Astrocyte (in vitro differentiated cells and primary cell): ENCODE data around the gene BACH2. TPM values are rescaled to one million over a fixed set of nuclear protein-coding genes. Genes with fewer than 3 reads are reported as not detected.

Experiments used
- DNase-seq: peaks from one replicate; pipeline ENCODE4 v3.0.0-alpha.2; 2010; ENCODE audit warnings: low read depth
- FAIRE-seq: peaks from 2 replicates; lab custom pipeline; 2011; peaks lifted over from hg19 to GRCh38; lab: Jason Lieb, UNC
- H2AFZ ChIP-seq: 2 replicates; pipeline ENCODE4 v1.6.0; 2012; ENCODE audit warnings: low read depth, low read length, inconsistent platforms
- H3K27ac ChIP-seq: 2 replicates; pipeline ENCODE4 v1.5.1; 2011; ENCODE audit warnings: low read depth, low read length, inconsistent platforms
- H3K27me3 ChIP-seq: 2 replicates; pipeline ENCODE4 v1.6.0; 2011; ENCODE audit warnings: low read length, inconsistent platforms; ENCODE audit not compliant: insufficient read depth
- H3K36me3 ChIP-seq: 2 replicates; pipeline ENCODE4 v1.5.1; 2011; ENCODE audit warnings: low read length, inconsistent platforms; ENCODE audit not compliant: insufficient read depth
- H3K4me1 ChIP-seq: 2 replicates; pipeline ENCODE4 v1.5.1; 2011; ENCODE audit warnings: low read length, inconsistent platforms; ENCODE audit not compliant: insufficient read depth
- H3K4me2 ChIP-seq: 2 replicates; pipeline ENCODE4 v1.6.0; 2012; ENCODE audit warnings: low read length, inconsistent platforms
- H3K4me3 ChIP-seq: 2 replicates; pipeline ENCODE4 v1.5.1; 2011; ENCODE audit warnings: low read depth, mild to moderate bottlenecking, low read length, inconsistent platforms; ENCODE audit not compliant: insufficient read depth
- H3K79me2 ChIP-seq: 2 replicates; pipeline ENCODE4 v1.6.0; 2012; ENCODE audit warnings: mild to moderate bottlenecking, low read length, inconsistent platforms; ENCODE audit not compliant: insufficient read depth
- H3K9ac ChIP-seq: 2 replicates; pipeline ENCODE4 v1.6.0; 2012; ENCODE audit warnings: mild to moderate bottlenecking, low read length, inconsistent platforms
- H3K9me3 ChIP-seq: 2 replicates; pipeline ENCODE4 v1.5.1; 2012; ENCODE audit warnings: low read depth, mild to moderate bottlenecking, low read length, inconsistent platforms; ENCODE audit not compliant: insufficient read depth
- H4K20me1 ChIP-seq: 2 replicates; pipeline ENCODE4 v1.6.0; 2012; ENCODE audit warnings: low read length, inconsistent platforms; ENCODE audit not compliant: insufficient read depth
- H3K27ac Mint-ChIP-seq: one replicate; pipeline ENCODE4 v1.8.0; 2021; ENCODE audit warnings: mild to moderate bottlenecking, mixed read lengths; ENCODE audit not compliant: unreplicated experiment
- H3K27me3 Mint-ChIP-seq: one replicate; pipeline ENCODE4 v1.8.0; 2021; ENCODE audit warnings: low read depth, mixed read lengths; ENCODE audit not compliant: unreplicated experiment
- H3K36me3 Mint-ChIP-seq: one replicate; pipeline ENCODE4 v1.8.0; 2021; ENCODE audit warnings: low read depth, mixed read lengths; ENCODE audit not compliant: unreplicated experiment
- H3K4me1 Mint-ChIP-seq: one replicate; pipeline ENCODE4 v1.8.0; 2021; ENCODE audit warnings: low read depth, mixed read lengths; ENCODE audit not compliant: unreplicated experiment
- H3K4me3 Mint-ChIP-seq: one replicate; pipeline ENCODE4 v1.8.0; 2021; ENCODE audit warnings: mild to moderate bottlenecking, moderate library complexity, mixed read lengths; ENCODE audit not compliant: unreplicated experiment
- H3K9me3 Mint-ChIP-seq: one replicate; pipeline ENCODE4 v1.8.0; 2021; ENCODE audit warnings: mild to moderate bottlenecking, mixed read lengths; ENCODE audit not compliant: unreplicated experiment
- CTCF ChIP-seq: IDR thresholded peaks from 2 replicates; pipeline ENCODE4 v1.5.1; 2011; ENCODE audit warnings: low read depth, mild to moderate bottlenecking, inconsistent platforms, low read length, moderate library complexity; ENCODE audit not compliant: insufficient read depth
- EZH2 ChIP-seq: IDR thresholded peaks from 2 replicates; pipeline ENCODE4 v1.6.1; 2012; ENCODE audit warnings: mild to moderate bottlenecking, low read length, inconsistent platforms; ENCODE audit not compliant: insufficient read depth
- total RNA-seq: library from RNA; stranded (reverse); gene quantifications from 2 replicates; pipeline ENCODE4 v1.2.1, GENCODE V29; 2021

BACH2 gene
- total RNA-seq, 1 donor from 2014 or later = 17.5 TPM

GRCh38 chr6:89927264-89927663 is 369.4 kb downstream of the BACH2 start:
- TF ChIP-seq CTCF = no peak
- no peak for TF ChIP-seq EZH2
- peaks cover 19% of the 10 kb centered on the region for H3K4me1 ChIP-seq
- no peaks in the 10 kb centered on the region for H3K79me2 ChIP-seq
- no peak overlapping the region for H3K4me2 ChIP-seq
- H3K36me3 Mint-ChIP-seq = peaks cover 8% of the 10 kb centered on the region
- peaks cover 24% of the 10 kb centered on the region for H3K4me1 Mint-ChIP-seq
- no peaks in the 10 kb centered on the region for H3K36me3 ChIP-seq
- no peaks in the 10 kb centered on the region for H3K9me3 Mint-ChIP-seq
- no peak overlapping the region for H3K27ac ChIP-seq
- no peaks in the 10 kb centered on the region for H3K27me3 Mint-ChIP-seq
- H3K4me3 Mint-ChIP-seq = no peak overlapping the region
- no peak overlapping the region for H2AFZ ChIP-seq
- FAIRE-seq = no peak
- H3K27me3 ChIP-seq = no peaks in the 10 kb centered on the region
- H3K9me3 ChIP-seq = no peaks in the 10 kb centered on the region
- no peak overlapping the region for H3K9ac ChIP-seq
- no peak overlapping the region for H3K27ac Mint-ChIP-seq
- no peak for DNase-seq
- H3K4me3 ChIP-seq = no peak overlapping the region
- H4K20me1 ChIP-seq = no peaks in the 10 kb centered on the region

- Histone ChIP-seq H3K27me3 (no peaks in the 10 kb centered on the region), H3K9ac (no peak overlapping the region), H4K20me1 (no peaks in the 10 kb centered on the region), H3K79me2 (no peaks in the 10 kb centered on the region), H3K4me1 (peaks cover 19% of the 10 kb centered on the region), H3K4me3 (no peak overlapping the region), H2AFZ (no peak overlapping the region), H3K9me3 (no peaks in the 10 kb centered on the region), H3K4me2 (no peak overlapping the region), H3K36me3 (no peaks in the 10 kb centered on the region), H3K27ac (no peak overlapping the region)
- Mint-ChIP-seq H3K9me3 (no peaks in the 10 kb centered on the region), H3K27me3 (no peaks in the 10 kb centered on the region), H3K4me1 (peaks cover 24% of the 10 kb centered on the region), H3K36me3 (peaks cover 2% of the 10 kb centered on the region), H3K4me3 (no peak overlapping the region), H3K27ac (no peak overlapping the region)
- FAIRE-seq (no peak), DNase-seq (no peak)
- TF ChIP-seq CTCF (no peak), EZH2 (no peak)
These were observed 370.8 kb downstream of the BACH2 start for GRCh38 chr6:89925826-89926225.

- no peak overlapping the region for H2AFZ ChIP-seq
- TF ChIP-seq CTCF = no peak
- TF ChIP-seq EZH2 = no peak
- H3K27ac ChIP-seq = no peak overlapping the region
- DNase-seq = no peak
- FAIRE-seq = no peak
- H3K4me2 ChIP-seq = no peak overlapping the region
- Mint-ChIP-seq H3K36me3 (peaks cover 2% of the 10 kb centered on the region), H3K9me3 (no peaks in the 10 kb centered on the region), H3K4me3 (no peak overlapping the region), H3K4me1 (peaks cover 16% of the 10 kb centered on the region), H3K27ac (no peak overlapping the region), H3K27me3 (no peaks in the 10 kb centered on the region)
- no peak overlapping the region for H3K9ac ChIP-seq
- no peaks in the 10 kb centered on the region for H4K20me1 ChIP-seq
- H3K4me3 ChIP-seq = no peak overlapping the region
- no peaks in the 10 kb centered on the region for H3K27me3 ChIP-seq
- H3K79me2 ChIP-seq = no peaks in the 10 kb centered on the region
- H3K4me1 ChIP-seq = peaks cover 14% of the 10 kb centered on the region
- no peaks in the 10 kb centered on the region for H3K36me3 ChIP-seq
- no peaks in the 10 kb centered on the region for H3K9me3 ChIP-seq
These were observed 372.4 kb downstream of the BACH2 start for GRCh38 chr6:89924231-89924630.
